Frontal cortex (tissue), 4 donors: ENCODE measurements around the gene SLC38A5. TPM values are rescaled to one million over a fixed set of nuclear protein-coding genes. Genes with fewer than 3 reads are reported as not detected.

Experiments
- DNase-seq, 2 donors: peaks; one replicate each; pipeline ENCODE4 v3.0.0; 2012; ENCODE audit warnings: low spot score in 2 of 2
- FAIRE-seq: peaks from 2 replicates; lab custom pipeline; 2012; peaks lifted over from hg19 to GRCh38; lab: Jason Lieb, UNC
- total RNA-seq: library from RNA; depleted of rRNA; stranded (reverse); fragments of >200 nt; gene quantifications from one replicate; pipeline ENCODE4 v1.2.3, GENCODE V29; 2014
- donor health status: control.
- donor health status: control.
- donor health status: control.

Gene SLC38A5
- total RNA-seq, 1 donor from 2014 or later = 25.3 TPM

DNA sequence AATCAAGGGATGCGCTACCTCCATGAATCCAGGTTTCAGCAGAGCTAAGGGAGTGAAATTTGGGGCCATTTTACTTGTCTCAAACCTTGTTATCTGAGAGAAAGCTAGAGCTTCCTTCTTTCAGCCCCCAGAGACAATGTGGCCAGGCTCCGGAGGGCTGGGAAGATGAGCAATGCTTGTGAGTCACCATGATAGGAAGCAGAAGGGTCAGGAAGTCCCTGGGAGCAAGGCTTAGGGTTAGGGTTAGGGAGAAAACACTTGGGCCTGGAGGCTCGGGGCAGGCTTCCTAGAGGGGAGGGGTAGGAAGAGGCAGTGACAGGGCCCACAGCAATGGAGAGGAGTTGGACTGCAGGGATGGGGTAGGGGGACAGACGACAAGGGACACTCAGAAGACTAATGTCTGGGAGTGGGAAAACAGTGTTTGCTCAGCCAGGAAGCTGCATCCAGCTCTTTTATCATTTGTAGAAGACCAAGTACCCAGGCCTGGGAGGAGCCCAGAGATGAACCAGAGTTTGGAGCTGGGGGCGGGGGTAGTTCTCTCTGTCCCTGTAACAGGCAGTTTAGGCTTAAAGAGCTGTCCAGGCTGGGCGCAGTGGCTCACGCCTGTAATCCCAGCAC lies 22.3 kb upstream of the SLC38A5 start:
- DNase-seq (no peak), FAIRE-seq (no peak)

DNA sequence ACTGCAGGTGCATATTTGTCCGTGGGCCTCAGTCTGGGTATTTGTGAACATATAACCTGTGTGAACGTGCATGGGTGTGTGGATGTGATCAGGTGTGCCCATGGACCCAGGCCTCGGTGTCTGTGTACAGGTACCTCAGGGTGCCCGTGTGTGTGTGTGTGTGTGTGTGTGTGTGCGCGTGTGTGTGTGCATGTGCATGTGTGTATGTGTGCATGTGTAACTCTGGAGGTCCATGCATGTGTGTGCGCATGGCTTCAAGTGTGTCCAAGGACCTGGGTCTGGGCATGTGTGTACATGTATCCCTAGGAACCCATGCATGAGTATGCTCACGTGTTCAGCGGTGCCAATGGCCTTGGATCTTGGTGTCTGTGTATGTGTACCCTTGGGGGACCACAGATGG lies 21.7 kb upstream of the SLC38A5 start:
- FAIRE-seq (no peak), DNase-seq (no peak)

DNA sequence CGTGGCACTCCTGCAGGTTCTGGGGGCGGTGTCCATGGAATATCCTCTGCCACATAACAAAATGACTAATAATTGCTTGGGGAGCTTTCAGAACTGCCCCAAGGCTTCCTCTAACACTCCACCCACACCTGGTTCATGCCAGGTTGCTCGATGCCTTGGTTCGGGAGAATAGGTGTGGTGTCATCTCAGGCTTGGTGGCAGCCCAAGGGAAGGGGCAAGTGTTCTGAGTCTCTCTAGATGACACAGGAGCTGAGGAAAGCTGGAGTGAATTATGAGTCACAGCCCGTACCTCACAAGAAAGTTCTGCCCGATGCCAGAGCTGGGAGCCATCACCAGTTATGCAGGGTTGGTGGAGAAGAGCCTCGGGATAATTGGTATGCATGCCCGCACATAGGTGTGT lies 20.6 kb upstream of the SLC38A5 start:
- FAIRE-seq = no peak
- DNase-seq = no peak

DNA sequence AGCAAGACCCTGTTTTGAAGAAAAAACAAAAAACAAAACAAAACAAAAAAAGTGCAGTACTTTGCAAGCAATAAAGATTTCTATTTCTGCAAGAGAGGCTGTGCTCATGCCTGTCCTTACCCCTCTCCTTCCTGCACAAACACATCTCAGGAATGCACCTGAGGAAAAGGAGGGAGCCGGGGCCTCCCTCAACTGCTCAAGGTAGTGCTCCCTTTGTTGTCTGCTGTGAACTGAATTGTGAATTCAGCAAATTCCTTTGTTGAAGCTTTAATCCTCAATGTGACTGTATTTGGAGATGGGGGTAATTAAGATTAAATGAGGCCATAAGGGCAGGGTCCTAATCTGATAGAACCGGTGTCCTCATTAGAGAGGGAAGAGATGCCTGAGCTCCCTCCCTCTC lies 19.8 kb upstream of the SLC38A5 start:
- DNase-seq (no peak), FAIRE-seq (no peak)

DNA sequence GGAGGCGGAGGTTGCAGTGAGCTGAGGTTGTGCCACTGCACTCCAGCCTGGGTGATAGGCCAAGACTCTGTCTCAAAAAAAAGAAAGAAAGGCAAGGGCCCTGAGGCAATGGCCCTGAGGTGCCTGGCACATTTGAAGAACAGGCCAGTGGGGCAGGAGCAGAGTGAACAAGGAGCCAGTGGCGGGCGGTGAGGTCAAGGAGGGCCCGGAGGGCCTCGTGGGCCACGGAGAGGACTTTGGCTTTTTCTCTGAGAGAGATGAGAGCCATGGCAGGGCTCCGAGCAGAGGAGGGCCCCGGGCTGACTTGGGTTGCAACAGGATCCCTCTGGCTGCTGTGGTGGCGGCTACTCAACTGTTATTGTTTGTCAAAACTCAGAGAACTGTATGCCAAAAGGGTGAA lies 19.2 kb upstream of the SLC38A5 start:
- FAIRE-seq (no peak), DNase-seq (no peak)

DNA sequence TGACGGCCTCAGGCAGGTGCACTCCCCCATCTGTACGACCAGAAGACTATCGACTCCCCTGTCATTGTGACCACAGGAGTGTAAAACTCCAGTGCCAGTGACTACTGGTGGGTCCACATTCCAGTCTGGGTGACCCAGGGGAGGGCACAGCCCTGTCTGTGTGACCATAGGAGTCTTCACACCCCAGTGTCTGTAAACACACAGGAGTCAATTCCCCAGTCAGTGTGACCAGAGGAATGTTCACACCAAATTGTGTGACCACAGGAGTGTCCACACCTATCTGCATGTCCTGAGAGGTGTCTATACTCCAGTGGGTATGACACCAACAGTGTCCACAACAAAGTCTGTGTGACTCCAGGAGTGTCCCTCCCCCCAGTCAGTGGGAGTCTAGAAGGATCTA lies 18.0 kb upstream of the SLC38A5 start:
- no peak for DNase-seq

DNA sequence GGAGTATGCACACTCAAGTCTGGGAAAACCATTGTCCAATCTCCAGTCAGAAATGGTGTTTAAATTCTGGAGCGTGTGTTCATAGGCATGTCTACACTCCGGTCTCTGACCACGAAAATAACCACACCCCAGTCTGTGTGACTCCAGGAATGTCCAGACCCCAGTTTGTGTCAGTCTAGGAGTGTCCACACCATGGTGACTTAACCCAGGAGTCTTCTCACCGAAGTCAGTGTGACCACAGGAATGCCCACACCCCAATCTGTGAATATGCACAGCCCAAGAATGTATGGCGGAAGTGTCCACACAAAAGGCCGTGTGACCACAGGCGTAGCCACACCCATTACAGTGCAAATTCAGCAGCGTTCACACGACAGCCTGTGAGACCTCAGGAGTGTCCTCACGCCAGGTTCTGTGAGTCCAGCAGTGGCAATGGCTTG lies 17.3 kb upstream of the SLC38A5 start:
- FAIRE-seq = no peak
- DNase-seq = no peak

More for the DNA sequence above, 18.0 kb upstream of the SLC38A5 start:
- no peak for FAIRE-seq

DNA sequence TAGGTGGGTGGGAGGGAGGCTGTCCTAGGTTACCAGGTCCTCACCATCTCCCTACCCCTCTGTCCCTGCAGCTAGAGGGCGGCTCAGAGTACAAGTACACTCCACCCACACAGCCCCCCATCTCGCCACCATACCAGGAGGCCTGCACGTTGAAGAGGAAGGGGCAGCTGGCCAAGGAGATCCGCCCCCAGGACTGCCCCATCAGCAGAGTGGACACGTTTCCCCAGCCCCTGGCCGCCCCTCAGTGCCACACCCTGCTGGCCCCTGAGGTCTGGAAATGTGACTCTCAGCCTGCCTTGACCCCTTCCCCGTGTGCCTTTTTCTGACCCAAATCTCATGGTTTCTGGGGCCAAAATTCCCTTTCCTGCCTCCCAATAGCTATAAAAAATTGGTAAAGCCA lies 12.5 kb upstream of the SLC38A5 start:
- FAIRE-seq = no peak
- DNase-seq = no peak

DNA sequence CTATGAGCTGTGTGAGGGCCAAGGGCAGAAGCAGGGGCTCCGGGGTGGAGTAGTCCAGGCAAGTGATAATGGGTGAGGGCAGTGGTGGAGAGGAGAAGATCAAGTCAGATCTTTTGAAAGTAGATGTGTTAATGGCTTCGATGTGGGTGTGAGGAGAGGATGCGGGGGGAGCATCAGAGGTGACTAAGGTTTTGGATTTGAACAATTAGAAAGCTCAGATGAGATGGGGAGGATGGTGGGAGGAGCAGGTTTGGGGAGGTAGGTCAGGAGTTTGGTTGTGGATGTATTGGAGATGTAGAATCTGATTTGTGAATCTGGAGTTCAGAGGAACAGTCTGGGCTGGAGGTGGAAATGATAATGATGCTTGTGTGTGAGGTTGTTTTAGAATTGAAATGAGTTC lies 10.5 kb upstream of the SLC38A5 start:
- DNase-seq (no peak), FAIRE-seq (no peak)

DNA sequence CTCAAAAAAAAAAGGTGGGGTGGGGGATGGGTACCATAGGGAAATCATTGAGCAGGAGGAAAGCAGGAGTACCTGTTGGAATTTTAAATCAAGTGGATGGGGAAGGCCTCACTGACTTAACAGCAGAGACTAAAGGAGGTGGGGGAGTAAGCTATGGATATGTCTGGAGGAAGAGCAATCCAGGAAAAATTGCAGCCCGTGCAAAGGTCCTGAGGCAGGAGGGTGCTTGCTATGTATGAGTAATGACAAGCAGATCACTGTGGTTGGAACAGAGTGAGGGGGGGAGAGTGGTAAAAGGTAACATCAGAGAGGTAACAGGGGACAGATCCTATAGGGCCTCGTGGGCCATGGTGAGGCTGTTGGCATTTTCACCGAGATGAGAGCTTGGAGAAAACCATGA lies 10.1 kb upstream of the SLC38A5 start:
- DNase-seq = no peak
- FAIRE-seq = no peak

DNA sequence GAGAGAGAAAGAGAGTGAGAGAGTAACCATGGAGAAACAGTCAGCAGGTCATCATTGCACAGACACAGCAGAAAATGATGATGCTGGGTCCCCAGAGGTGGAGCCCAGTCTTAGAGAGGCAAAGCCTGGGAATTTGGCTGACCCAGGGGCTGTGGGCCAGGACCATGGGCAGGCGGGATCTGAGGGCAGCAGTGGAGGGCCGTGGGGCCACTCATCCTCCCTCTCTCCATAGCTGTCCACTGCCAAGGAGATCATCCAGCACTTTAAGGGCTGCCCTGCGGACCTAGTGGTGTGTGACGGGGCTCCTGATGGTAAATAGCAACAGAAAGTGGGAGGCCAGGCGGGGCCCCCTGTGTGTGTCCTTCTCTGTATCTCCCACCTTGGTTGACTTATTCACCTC lies 8.7 kb upstream of the SLC38A5 start:
- DNase-seq = no peak
- no peak for FAIRE-seq

DNA sequence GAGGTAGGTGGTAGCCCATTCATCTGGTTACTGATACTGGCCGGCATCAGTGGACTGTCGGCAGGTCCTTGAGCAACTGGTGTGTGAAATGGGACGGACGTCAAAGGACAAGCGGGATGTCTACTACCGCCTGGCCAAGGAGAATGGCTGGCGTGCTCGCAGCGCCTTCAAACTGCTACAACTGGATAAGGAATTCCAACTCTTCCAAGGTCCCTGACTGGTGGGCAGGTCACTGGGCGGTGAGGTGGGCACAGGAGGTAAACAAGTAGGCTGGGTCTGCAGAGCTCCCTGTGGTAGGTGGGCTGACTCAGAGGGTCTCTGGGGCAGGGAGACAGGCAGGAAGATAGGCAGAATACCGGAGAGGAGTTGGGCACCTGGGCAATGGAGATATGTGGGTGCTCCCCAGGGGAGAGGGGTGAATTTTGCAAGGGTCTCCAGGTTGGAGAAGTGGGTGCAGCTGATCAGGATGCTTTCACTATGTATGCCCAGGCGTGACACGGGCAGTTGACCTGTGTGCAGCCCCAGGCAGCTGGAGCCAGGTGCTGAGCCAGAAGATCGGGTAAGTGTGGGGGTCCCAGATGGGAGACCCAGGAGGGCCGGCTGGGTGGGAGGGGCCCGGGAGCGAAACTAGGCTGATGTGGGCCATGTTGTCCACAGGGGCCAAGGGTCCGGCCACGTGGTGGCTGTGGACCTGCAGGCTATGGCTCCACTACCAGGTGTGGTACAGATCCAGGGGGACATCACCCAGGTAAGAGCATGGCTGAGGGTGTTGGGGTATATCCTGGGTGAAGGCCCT lies 8.1 kb upstream of the SLC38A5 start:
- no peak for DNase-seq
- no peak for FAIRE-seq

DNA sequence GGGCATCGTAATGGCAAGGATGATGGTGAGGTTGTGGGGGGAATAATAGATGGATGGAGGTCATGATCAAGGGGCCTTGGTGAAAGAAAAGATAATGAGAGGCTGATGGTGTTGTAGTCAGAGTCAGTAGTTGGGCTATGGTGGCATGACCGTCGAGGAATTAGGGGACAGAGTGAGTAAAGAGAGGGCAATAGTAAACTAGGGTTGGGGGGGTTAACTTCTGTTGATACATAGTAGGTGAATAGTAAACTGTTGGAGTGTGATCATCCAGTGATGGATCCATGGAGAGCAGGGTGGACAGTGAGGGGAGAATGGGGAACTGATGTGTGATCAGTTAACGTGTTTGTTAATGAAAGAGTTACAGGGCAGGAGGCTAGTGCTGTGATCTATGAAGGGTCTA lies 6.9 kb upstream of the SLC38A5 start:
- DNase-seq = no peak
- FAIRE-seq = no peak

DNA sequence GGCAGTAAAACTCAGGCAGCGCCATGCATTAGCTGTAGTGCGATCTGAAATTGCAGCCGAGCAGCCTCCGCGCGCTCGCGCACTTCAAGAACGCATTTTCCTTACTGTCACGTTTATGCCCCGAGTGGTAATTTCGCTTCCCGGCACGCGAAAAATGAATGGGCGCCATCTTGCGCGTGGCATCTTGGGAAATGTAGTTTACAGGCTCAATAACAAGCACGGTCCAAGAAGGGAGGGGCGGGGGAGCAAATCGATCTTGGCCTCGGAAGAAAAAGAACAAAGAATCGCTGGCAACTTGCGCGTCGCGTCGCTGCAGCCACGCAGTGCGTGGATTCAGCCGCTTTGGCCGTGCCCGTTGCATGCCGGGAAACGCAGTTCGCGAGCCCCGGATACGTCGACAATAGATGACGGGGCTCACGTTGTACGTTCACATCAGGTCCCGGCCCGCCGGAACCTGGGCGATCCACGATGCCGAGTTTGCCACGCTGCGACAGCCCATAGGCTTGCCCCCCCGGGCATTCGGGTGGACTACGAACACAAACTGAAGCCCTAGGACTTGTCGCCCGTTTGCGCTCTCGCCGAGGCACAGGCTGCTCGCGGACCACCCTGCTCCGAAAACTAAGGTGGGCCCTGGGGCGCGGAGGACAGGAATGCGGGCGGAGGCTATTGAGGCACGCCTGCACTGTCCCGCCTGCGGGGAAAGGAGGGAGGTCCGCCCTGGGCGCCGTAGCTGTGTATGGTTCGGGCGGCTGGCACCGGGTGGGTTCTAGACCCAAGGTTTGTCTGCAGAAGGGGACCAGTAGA lies 5.9 kb upstream of the SLC38A5 start, which contains the start of gene FTSJ1:
FTSJ1 (plus strand) TSS at position 426 of the 804 bp plus-strand sequence. CDS start 1,849 bp downstream, outside the sequence.
- FAIRE-seq = no peak
- peak; percentile 72 to 76 for DNase-seq

DNA sequence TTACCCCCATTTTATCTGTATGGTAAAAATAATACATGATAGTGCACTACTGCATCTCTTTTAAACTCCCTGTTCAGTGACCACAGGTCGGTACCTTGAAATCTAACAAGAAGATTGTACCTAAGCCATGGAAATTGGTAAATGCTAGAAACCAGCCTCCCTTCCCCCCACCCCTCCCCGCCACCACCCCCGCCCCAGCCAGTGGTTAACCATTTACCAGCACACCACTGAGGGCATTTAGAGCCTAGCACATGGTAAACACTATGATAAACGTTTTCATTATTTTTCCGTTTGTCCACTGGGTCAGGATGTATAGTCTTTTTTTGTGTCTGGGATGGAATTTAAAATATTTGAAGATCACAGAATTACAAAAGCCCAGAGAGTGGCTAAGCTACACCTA lies 5.2 kb upstream of the SLC38A5 start:
- DNase-seq (no peak), FAIRE-seq (no peak)

DNA sequence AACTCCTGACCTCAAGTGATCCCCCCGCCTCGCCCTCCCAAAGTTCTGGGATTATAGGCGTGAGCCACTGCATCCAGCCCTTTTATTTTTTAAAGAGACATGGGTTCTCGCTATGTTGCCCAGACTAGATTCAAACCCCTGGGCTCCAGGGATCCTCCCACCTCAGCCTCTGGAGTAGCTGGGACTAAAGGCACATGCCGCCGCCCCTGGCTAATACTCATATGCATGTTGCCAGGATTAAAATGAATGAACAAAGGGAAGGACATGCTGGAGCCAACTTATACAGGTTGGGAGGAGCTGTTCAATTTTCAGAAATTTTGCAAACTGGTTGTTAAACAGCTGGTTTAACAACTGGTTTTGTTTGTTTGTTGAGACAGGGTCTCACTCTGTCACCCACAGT lies 4.5 kb upstream of the SLC38A5 start:
- FAIRE-seq = no peak
- DNase-seq = no peak

DNA sequence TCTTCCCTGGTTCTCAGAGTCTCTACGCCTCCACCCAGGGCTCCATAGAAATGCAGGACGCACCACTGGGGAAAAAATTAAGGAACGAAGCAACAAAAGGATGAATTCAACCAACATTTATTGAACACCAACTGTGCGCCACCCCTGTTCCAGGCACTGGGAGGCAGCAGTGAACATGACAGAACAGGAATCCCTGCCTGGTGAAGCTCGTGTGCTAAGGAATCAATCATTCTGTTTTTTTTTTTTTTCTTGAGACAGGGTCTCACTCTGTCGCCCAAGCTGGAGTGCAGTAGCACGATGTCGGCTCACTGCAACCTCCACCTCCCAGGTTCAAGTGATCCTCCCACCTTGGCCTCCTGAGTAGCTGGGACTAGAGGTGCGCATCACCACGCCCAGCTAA lies 4.1 kb upstream of the SLC38A5 start:
- DNase-seq (no peak), FAIRE-seq (no peak)

DNA sequence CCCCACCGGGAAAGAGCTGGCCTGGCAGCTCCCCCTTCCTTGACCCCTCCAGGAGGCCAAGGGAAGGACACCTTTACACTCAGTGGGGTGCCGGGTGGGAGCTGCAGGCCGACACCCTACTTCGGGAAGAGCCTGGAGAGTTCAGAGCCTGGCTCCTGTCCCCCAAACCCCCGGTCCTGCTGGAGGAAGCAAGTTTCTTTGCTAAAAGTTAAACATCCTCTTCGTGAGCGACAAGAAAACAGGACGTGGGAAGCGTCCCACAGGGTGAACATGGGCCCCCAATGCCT lies 3.6 kb upstream of the SLC38A5 start:
- DNase-seq (no peak), FAIRE-seq (no peak)

DNA sequence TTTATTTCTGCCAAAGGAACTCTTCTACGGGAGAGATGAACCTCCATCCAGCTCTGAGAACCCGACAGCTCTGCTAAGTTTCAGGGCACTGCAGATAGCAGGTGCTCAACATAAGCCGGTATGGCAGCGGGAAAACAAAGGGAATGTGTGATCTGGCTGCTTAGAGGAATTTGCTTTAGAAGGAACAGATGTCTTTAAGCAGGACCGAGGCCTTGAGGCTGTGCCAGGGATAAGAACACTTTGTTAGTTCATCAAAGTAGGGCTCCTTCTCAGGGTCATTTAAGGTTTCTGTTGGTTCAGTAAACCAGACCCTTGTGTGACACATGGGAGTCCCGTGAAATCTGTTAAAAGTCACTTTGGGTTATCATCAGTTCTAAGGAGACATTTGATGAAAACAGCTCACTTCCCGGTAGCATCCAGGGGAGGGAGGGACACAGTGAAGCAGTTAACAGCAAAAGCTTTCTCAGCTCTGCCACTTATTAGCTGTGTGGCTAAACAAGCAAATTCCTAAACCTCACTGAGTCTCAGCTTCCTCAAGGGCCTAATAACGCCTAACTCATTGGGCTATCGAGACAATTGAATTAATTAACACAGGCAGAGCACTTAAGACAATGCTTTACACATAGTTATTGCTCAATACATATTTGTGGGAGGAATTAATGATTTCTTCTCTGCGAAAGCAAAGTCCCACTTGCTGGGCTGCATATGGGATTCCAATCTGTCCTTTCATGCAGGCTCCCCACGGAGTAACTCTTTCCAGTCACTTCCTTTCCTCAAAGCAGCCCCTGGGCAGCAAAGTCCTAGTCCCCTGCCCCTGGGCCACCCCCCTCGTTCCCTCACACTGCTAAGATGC lies 3.0 kb upstream of the SLC38A5 start:
- FAIRE-seq (no peak), DNase-seq (no peak)

DNA sequence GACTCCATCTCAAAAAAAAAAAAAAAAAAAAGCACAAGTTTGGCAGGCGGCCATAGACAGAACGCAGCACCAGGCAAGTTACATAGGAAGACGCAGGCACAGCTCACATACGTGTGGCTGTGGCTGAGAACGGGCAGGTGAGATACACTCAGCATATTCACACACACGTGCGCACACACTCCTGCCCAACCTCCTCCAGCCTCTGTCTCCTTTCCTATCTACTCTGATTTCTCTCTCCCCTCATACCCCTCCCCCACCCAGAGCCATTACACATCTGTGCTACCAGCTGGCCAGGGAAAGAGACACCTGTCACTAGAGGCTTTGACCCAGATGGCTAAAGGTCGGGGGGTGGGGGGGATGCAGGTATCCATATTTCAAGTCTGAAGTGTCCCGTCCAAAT lies 2.2 kb upstream of the SLC38A5 start:
- FAIRE-seq = no peak
- no peak for DNase-seq
